Measurements from ENCODE around the gene SORBS1.

Gene SORBS1

DNA sequence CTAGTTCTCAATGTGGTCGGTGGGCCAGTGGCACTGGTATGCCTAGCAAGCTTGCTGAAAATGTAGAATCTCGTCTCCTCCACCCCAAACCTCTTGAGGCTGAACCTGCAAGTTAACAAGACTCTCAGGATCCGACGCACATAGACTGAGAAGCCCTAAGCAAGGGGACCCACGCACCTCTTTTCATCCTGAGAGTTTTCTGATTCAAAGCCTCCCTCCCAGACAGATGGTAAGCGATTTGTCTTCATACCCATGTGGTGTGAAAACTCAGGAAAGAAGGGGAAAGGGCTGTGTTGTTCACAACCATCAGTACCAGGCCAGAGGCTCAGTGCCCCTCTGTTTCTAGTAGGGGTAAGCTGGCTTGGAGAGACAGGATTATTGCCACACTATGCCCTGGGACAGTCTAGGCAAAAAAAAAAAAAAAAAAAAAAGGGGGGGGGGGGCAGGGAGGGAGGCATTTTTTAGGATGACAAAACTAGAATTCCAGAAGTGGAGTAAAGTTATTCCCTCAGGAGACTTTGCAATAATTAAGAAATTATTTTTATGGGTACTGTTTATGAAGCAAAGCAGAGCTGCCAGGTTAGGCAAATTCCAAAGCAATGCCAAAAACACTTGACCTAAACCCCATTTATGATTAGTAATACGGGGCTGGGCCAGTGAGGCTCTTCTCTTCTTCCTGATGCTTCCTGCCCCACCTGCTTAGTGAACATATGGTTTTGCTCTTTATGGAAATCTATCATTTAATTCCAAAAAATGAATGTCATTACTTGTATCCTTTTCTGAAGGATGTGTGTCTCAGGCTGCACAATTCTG, 152.8 kb downstream of the SORBS1 start:
- DNase-seq, result no peak

DNA sequence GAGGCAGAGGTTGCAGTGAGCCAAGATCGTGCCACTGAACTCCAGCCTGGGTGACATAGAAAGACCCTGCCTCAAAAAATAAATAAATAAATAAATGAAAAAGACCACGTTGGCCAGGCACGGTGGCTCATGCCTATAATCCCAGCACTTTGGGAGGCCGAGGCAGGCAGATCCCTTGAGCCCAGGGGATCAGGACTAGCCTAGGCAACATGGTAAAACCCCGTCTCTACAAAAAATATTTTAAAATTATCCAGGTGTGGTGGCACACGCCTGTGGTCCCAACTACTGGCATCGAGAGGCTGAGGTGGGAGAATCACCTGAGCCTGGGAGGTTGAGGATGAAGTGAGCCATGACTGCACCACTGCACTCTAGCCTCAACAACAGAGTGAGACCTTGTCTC, 153.6 kb downstream of the SORBS1 start:
- DNase-seq, result no peak

DNA sequence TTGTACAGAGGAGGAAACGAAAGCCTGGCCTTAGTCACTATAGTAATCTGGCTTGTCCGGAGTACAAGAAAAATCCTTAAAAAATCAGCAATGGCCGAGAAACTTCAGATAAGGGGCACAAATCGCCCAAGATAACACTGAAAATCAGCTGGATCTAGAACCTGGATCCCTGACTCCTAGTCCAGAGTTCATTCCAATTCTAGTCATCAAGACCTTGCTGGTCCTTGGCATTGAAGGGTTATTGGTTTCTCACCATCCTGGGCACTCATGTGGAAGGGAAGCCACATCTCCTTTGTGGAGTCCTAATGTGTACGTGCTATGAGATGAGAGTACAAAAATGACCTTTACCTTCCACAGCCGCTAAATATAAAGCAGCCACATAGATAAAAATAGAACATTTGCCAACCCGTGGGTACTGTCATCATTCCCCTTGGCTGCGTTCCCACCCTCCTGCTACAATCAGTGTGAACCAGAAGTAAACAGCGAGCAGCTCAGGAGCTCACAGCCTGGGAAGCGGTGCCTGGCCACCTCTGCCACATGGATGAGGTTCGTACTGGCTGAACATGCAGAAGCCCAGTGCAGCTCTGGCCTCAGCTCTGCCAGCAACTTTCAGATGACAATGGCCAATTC, 154.4 kb downstream of the SORBS1 start:
- DNase-seq, result no peak

DNA sequence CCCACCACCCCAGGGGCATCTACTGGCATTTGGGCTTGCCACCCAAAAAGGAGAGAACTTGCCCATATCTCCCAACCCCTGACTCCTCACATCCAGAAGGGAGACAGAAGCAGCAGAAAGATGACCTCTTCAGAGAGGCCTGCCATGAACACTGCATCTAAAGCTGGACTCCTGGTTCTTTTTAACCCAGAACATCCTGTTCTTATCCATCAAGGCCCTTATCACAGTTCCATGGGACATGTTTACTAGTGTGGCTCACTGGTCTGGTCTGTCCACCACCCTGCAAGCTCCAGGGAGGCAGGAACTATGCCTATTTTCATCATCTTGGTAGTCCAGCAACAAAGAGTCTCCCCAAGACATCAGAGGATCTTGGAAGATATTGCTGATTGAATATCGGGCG, 155.5 kb downstream of the SORBS1 start:
- DNase-seq, result no peak

DNA sequence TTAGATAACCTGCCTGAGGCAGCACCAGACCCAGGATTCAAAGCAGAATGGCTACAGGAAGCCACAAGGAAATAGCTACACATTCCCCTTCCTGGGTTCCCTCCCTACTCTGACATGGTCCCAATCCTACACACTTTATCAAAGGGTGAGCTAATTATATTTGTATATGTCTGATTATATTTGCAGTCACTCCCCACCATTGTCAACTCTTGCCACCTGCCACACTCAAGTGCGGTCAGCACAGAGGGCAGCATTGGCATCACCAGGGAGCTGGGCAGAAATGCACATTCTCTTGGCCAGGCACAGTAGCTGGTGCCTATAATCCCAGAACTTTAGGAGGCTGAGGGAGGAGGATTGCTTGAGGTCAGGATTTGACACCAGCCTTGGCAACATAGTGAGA, 156.3 kb downstream of the SORBS1 start:
- DNase-seq, result no peak

DNA sequence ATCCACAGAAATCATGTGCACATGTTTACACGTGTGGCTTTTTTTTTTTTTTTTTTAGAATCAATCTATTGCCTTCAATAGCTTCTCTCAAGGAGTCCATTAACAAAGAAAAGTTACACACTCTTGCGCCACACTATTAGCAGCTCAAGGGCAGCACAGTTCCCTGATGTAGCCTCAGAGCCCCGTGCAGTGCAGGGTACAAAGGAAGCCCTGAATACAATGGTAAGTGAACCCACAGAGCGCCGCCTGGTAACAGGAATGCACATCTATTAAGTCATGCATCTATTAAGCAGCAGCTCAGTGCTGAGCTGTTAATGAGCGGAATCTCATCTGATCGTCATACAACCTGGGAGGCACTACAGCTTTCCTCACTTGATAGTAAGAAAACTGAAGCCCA, 156.7 kb downstream of the SORBS1 start:
- DNase-seq, result no peak

DNA sequence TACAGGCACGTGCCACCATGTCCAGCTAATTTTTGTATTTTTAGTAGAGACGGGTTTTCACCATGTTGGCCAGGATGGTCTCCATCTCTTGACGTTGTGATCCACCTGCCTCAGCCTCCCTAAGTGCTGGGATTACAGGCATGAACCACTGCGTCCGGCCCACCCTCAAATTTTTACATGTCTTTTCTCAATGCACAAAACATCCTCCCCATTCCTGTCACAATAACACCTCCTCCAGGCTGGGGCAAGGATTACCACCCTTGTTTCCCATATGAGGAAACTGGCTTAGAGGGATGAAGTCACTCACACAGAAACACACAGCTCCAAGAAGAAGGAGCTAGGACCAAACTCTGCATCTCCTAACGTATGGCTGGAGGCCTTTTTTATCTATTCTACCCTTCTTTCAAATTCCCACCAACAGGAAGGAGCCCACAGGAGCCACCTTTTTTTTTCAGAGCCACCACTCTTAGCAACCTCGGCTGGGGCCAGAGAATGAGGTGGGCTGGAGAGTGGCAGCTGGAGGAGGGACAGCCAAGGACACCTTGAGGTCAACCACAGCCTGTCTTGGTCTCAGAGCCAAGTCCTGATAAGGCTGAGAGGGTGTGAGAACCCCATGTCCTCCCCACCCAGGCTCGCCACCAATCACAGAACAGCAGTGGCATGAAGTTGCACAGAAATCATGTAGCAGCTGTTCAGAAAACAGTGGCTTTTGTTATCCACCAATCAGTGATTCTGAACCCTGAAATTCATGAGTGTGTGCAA, 157.3 kb downstream of the SORBS1 start:
- DNase-seq, result no peak

DNA sequence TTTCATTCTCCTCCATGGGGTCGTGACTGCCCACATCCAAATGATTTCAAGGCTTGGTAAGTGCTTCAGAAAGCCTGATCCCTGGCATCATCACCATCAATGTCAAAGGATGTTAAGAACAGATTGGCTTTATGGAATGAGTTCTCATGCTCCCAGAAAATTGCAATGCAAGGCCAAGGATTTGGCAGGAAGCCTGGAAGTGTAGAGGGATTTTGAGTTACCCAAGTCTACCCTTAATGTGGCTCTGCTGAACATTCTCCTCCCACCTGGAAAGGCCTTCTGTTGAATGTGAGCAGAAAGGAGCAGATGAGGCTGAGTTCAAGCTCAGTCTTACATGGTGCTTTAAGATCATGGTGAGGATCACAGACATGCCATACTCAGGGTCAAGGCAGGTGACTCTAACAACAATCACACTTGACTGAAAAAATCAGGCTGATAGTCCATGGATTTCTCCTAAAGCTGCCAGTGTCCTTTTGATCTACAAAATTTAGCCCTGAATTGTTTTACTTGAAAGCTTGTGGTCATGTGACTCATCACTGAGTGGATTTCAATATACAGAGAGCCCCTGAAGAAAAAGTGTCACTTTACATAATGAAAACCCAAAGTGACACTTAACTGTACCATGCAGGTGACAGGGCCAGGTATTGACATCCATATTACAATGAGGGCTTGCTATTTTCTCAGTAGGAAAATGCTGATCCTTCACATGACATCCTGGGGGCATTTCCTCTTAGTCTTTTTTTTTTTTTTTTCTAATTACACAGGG, 159.3 kb downstream of the SORBS1 start:
- DNase-seq, result no peak

DNA sequence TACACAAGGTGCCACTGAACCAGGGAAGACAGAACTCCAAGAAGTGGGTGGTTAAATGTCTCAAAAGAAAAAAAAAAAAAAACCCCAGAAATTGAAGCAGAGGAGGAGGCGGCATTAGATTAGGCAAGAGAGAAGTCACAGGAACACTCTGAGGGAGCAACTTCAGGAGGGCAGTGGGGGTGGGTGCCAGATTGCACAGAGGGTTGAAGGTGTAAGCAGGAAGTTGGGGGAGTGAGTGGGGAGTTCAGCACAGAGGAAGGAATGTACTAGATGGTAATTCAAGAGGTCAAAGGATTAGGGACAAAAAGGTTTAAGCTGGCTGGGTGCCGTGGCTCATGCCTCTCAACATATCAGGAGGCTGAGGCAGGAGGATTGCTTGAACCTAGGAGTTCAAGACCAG, 160.4 kb downstream of the SORBS1 start:
- DNase-seq, result no peak

DNA sequence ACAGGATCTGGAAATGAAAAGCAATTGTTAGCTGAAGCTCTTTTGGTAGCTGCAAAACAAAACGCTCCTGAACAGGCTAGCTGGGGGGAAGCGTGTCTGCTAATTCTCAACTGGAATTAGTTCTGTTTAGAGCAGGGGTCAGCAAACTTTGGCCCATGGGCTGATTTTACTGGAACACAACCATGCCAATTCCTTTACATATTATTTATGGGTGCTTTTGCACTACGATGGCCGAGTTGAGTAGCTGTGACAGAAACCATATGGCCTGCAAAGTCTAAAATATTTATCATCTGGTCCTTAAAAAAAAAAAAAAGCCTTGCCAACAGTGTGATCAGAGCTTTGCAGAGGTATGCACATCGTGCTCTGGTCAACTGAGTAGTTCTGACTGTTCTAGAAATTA, 162.0 kb downstream of the SORBS1 start:
- DNase-seq, result no peak

DNA sequence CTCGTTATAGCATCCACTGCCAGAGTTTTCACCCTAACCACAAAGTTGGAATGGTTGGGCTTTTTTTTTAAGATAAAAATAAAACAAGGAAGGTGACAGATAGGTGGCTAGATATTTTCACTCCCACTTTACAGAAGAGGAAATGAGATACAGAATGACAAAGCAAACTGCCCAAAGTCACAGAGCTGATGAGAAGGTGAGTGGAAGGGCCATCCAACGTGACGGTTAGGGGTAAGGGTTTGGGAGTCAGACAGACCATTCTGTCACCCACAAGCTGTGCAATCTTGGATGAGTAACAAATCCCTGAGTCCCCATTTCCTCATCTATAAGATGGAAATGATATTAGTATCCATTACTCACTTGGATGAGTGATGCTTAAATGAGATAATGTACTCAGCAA, 163.4 kb downstream of the SORBS1 start:
- no peak for DNase-seq

DNA sequence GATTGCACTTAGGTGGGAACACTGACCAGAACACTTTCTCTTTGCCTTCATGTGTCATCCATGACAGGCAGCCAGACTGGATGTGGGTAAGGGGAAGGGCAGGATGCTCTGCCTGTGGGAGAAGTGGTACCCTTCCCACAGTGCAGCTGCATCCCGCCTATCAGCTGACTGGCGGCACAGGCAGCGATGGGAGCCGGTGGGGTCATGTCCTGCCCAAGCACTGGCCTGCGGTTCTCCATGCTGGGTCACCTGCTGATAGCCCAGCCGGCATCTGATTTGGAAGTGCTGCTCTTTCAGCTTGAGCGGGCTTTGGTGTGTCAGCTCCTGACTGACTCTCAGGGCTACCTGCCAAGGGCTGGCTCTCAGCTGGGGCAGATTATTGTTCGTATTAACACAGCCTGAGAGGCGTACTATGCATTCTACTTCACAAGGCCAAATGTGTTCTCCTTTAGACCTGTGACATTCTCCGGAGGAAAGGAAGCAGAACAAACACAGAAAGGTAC, 165.2 kb downstream of the SORBS1 start:
- no peak for DNase-seq

DNA sequence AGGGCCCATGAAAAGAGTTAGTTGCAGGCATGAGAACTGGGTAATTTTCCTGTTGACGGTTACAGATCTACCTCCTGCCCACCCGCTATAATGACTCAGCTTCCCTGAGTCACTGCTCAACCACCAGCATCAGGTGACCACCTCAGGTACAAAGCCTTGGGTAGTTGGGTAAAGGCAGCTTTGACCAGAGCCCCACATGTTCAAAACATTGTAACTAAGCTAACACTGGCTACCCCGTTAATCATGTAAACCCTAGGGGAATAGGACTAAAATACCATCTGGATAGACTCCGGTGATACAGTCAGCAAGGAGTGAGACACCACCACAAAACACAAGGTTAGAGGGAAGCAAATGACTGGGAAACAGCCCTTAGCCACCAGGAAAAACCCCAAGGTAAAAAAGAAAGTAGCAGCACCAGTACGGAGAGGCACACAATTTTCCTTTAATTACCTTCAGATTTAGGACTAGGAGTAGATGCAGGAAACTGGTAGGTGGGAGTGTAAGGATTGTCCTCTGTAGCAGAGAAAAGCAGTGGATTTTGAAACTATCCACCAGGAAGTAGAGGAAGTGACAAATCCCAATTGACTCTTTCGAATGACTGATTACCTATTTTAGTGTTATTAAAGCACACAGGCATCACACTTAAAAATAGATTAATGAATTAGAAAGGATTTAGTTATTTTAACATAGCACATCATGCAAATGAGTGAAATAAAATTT, 166.8 kb downstream of the SORBS1 start:
- no peak for DNase-seq

DNA sequence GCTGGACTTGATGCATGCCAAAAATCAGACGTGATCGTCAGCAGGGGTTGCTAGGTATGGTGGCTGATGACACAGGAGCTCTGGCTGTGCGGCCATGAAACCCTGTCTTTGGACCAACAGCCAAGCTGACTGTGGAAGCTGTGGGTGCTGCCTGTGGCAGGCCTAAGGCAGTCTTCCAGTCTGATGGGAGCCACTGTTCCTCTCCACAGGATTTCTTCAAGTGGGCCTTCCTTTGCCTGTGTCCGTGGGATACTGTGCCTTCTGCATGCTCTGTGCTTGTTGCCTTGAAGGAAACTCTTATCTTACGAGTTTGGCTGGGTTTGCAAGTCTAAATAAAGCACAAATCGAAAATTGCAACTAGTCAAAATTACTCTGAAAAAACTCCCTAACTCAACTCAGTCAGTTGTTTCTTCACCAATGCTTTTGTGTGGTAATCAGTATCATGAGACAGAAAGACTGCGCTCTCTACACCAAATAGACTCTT, 168.4 kb downstream of the SORBS1 start:
- no peak for DNase-seq

DNA sequence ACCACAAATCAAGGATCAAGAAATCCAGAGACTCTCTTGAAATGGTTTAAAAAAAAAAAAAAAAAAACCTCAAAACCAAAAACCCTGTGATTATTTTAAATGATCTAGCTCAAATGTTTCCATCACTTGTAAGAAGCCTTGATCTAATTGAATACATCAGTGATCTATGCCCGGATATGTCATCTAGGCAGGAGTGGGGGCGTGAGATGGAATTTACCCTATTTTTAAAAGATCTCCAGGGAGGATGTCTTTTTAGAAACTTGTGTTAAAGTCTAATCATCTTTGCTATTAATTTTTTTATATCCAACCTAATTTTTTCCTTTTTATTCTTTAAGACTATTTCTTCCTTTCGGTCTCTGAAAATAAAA, 169.0 kb downstream of the SORBS1 start:
- no peak for DNase-seq

DNA sequence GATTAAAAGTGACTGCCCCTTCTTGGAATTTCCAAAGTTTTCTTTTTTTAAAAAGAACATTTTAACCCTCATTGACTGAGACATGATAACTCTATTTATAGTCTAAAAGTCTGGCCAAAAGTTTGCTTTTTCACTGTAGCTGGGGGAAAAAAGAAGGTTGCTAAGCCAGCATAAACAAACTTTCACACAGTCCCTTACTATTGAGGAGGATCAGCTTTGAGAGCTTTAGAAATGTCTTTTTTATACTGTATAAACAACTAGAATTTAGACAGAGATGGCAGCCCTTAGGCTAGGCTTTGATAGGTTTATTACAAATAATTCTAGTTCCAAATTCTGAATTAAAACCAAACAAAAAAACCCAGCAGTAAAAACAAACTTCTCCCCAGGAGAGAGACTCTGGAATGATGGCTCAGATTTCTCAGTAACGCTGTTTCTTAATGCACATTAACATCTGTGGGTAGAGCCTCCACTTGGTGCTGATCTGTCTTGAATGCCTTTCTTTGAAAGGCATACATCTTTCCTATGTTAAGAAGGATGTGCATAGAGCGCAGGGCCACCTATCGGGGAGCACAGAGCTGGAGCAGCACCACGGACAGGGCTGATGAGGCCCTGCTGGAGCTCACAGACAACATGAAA, 169.5 kb downstream of the SORBS1 start:
- DNase-seq, result peak; percentile 41

DNA sequence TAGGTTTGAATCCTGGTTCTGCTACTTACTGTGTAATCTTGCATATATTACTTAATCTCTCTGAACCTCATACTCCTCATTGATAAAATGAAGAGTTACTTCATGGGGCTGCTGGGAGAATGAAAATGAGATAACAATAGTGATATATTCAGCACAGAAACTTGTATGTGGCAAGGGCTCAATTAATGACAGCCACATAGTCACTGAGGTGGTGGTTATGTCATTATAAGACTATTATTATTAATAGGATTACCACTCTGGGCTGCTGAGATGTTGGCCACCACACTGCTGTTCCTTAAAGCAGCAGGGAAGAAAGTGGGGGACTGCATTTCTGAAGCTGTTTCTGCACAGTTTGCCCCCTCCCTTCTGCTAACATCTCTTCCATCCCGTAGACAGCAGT, 170.0 kb downstream of the SORBS1 start:
- DNase-seq, result no peak

DNA sequence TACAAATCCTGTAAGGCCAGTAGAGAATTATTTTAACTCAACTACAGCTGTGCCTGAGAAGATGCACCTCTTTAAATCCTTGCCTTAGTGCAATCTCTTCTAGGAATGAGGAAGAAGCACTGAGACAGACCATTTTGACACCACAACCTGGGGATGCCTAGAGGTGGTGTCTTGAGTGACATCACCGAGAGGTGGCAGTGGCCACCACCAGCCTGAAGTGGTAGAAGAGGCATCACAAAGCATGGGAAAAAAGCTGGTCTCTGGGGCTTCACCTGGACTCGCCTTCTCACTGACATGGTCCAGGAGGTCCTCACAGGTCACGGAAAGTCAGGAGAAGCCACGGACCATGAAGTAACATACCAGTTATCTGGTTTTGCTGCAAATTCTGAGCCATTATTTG, 171.2 kb downstream of the SORBS1 start:
- DNase-seq, result no peak

DNA sequence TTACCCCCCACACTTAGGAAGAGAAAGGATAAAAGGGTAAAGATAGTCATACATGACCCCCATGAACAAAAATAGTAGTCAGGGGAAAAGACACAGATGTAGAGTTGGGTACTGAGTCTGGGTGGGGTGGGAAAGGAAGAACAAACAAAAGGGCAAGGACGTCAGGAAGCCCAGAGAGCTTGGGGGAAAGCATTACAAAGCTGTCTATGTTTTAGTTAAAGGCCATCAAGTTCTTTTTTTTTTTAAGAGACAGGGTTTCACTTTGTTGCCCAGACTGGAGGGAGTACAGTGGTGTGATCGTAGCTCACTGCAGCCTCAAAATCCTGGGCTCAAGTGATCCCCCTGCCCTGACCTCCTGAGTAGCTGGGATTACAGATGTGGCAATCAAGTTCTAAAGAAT, 172.0 kb downstream of the SORBS1 start:
- DNase-seq, result no peak

DNA sequence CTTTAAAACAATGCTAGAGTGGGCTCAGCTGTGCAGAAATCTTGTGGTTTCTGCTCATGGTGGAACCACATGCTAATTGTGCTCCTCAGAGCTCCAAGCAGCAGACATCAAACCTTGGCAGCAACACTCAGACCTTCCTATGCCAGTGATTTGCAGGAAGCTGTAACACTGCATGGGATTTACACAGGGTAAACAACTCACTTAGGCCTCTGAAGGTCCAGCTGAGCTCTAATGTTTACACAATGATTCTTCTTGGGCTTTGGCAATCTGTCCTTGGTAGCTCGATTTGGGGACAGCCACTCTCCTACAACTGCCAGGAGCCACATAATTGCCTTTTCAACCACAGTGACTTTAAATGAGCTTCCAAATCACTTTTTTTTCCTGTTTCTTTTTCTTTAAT, 172.6 kb downstream of the SORBS1 start:
- no peak for DNase-seq

DNA sequence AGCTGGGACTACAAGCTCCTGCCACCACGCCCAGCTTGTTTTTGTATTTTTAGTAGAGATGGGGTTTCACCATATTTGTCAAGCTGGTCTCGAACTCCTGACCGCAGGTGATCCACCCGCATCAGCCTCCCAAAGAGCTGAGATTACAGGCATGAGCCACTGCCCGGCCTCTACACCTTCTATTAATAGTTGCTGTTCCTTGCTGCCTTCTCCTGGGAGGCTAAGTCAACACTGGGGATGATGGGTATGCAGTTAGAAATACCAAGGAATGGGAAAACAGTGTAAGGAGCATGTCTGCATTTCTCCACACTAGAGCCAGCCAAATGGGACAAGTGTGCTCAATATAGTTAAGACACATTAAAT, 173.1 kb downstream of the SORBS1 start:
- DNase-seq, result no peak
